Esophagus (tissue), 2 donors: ENCODE results near the gene EIF3D. TPM values are rescaled to one million over a fixed set of nuclear protein-coding genes. Genes with fewer than 3 reads are reported as not detected.

Experiments
- H3K27ac ChIP-seq, 2 donors: one replicate each; pipeline ENCODE4 v1.5.1; 2013; ENCODE audit warnings: low read depth in 2 of 2, mild to moderate bottlenecking in 2 of 2, inconsistent platforms in 1 of 2, low read length in 1 of 2, moderate library complexity in 1 of 2
- H3K27me3 ChIP-seq, 2 donors: one replicate each; pipeline ENCODE4 v1.6.1; 2013; ENCODE audit warnings: low read length in 2 of 2, control low read depth in 1 of 2, mild to moderate bottlenecking in 1 of 2; ENCODE audit not compliant: insufficient read depth in 2 of 2, control insufficient read depth in 1 of 2
- H3K36me3 ChIP-seq, 2 donors: one replicate each; pipeline ENCODE4 v1.6.1; 2013; ENCODE audit warnings: low read length in 1 of 2; ENCODE audit not compliant: control insufficient read depth in 2 of 2, insufficient read depth in 2 of 2
- H3K4me1 ChIP-seq, 2 donors: one replicate each; pipeline ENCODE4 v1.6.1; 2013; ENCODE audit warnings: low read length in 1 of 2; ENCODE audit not compliant: control insufficient read depth in 2 of 2, insufficient read depth in 2 of 2
- H3K4me3 ChIP-seq, 2 donors: one replicate each; pipeline ENCODE4 v1.5.1; 2013; ENCODE audit warnings: low read length in 2 of 2, mild to moderate bottlenecking in 2 of 2, low read depth in 1 of 2, moderate library complexity in 1 of 2
- H3K9me3 ChIP-seq, 2 donors: one replicate each; pipeline ENCODE4 v1.6.1; 2013; ENCODE audit warnings: mild to moderate bottlenecking in 2 of 2, low read depth in 1 of 2, low read length in 1 of 2, moderate library complexity in 1 of 2; ENCODE audit not compliant: control insufficient read depth in 2 of 2, insufficient read depth in 1 of 2
- WGBS, 2 donors: extraction: QIAGEN DNeasy Blood & Tissue Kit; methylation state at CpG; one replicate each; pipeline ENCODE4 v1.1.7; 2013; 5-methylcytosine and 5-hydroxymethylcytosine counted together
- polyA plus RNA-seq, 2 donors: library from polyadenylated mRNA; stranded (reverse); fragments of 200-250 nt; gene quantifications; one replicate each; pipeline ENCODE4 v1.2.3, GENCODE V29; 2013
- donor health status: healthy with polysubstance abuse.
- donor health status: Bipolar disorder and iron deficiency.

The EIF3D gene
- polyA plus RNA-seq, 2 donors = 129 to 194 TPM

GRCh38 chr22:36492109-36492508 lies 36.9 kb downstream of the EIF3D start:
- H3K9me3 ChIP-seq = peaks cover 0 to 2% of the 10 kb centered on the region in 2 donors
- peaks cover 3 to 10% of the 10 kb centered on the region in 2 donors for H3K36me3 ChIP-seq
- no peaks in the 10 kb centered on the region for H3K27me3 ChIP-seq
- 91 to 92% methylated on average over 5 of the region's 5 CpGs for WGBS, 2 donors
- no peak overlapping the region for H3K4me3 ChIP-seq
- no peak overlapping the region for H3K27ac ChIP-seq
- H3K4me1 ChIP-seq = no peaks in the 10 kb centered on the region

DNA sequence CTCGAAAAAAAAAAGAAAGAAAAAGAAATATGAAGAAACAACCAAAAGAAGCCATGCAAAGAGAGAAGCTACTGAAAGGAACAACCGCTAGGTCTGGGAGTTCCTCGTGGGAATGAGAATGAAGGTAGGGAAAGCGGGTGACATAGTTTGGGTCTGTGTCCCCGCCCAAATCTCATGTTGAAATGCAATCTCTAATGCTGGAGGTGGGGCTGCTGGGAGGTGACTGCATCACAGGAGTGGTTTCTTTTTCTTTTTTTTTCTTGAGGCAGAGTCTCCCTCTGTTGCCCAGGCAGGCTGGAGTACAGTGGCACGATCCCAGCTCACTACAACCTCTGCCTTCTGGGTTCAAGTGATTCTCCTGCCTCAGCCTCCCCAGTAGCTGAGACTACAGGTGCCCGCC lies 37.8 kb downstream of the EIF3D start:
- H3K4me3 ChIP-seq = no peak overlapping the region
- H3K9me3 ChIP-seq = peaks cover 0 to 4% of the 10 kb centered on the region in 2 donors
- 89 to 91% methylated on average over 7 of the region's 7 CpGs for WGBS, 2 donors
- H3K4me1 ChIP-seq = no peaks in the 10 kb centered on the region
- peaks cover under 1 to 7% of the 10 kb centered on the region in 2 donors for H3K36me3 ChIP-seq
- no peaks in the 10 kb centered on the region for H3K27me3 ChIP-seq
- H3K27ac ChIP-seq = no peak overlapping the region

- Histone ChIP-seq H3K4me3 (no peak overlapping the region), H3K4me1 (no peaks in the 10 kb centered on the region), H3K27me3 (no peaks in the 10 kb centered on the region), H3K36me3 (no peaks in the 10 kb centered on the region), H3K9me3 (peaks cover 0 to 4% of the 10 kb centered on the region in 2 donors), H3K27ac (no peak overlapping the region)
- WGBS, 2 donors = 85 to 91% methylated on average over 13 of the region's 13 CpGs
Measured at GRCh38 chr22:36486619-36487384, 42.2 kb downstream of the EIF3D start.

DNA sequence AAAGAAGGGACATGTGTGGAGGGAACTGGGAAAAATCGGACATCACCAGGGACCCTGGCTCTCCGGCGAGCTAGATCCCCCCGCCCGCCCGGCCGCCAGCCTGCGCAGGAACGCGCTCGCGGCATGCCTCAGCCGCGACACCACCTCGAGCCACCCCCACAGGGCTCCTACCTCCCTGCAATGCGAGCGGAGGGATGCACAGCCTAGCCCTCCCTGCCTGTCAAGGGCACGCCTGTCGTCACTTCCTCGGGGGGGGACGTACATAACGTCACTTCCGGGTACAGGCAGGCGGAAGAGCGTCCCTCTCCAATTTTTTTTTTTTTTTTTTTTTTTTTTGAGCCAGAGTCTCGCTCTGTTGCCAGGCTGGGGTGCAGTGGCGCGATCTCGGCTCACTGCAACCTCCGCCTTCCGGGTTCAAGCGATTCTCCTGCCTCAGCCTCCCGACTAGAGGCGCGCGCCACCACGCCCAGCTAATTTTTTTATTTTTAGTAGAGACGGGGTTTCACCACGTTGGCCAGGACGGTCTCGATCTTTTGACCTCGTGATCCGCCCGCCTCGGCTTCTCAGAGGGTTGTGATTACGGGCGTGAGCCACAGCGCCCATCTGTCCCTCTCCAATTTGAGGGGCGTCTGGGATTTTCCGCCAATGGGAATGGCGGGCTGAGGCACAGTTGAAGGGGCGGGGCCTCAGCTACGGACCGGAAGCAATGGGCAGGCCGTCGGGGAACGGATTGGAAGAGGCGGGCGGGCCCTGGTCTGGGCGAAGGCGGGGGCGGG lies 47.4 kb downstream of the EIF3D start, which contains the start of gene TXN2:
Gene TXN2, minus strand, starts transcription at position 248 of the 776 bp plus-strand sequence. CDS start 803 bp downstream, outside the sequence.
- Histone ChIP-seq H3K9me3 (no peaks in the 10 kb centered on the region), H3K4me3 (peak within 1 kb of the TSS; percentile 83 to 88), H3K27ac (peak within 1 kb of the TSS; percentile 93 to 95), H3K36me3 (peaks cover 2 to 4% of the 10 kb centered on the region in 2 donors), H3K4me1 (peaks cover 0 to 3% of the 10 kb centered on the region in 2 donors), H3K27me3 (no peaks in the 10 kb centered on the region)
- 1% methylated on average over 60 to 62 of the region's 62 CpGs for WGBS, 2 donors

- Histone ChIP-seq H3K4me3 (peak overlapping the region; percentile 83 to 88), H3K36me3 (peaks cover 3 to 7% of the 10 kb centered on the region in 2 donors), H3K4me1 (peaks cover 0 to 3% of the 10 kb centered on the region in 2 donors), H3K27me3 (no peaks in the 10 kb centered on the region), H3K9me3 (no peaks in the 10 kb centered on the region), H3K27ac (peak overlapping the region; percentile 93 to 95)
- 8 to 9% methylated on average over 9 of the region's 9 CpGs for WGBS, 2 donors
Measured at GRCh38 chr22:36480941-36481392, 48.0 kb downstream of the EIF3D start.

- peaks cover 0 to 3% of the 10 kb centered on the region in 2 donors for H3K4me1 ChIP-seq
- 89 to 94% methylated on average over 4 of the region's 4 CpGs for WGBS, 2 donors
- H3K4me3 ChIP-seq = no peak overlapping the region
- no peaks in the 10 kb centered on the region for H3K9me3 ChIP-seq
- no peak overlapping the region for H3K27ac ChIP-seq
- H3K27me3 ChIP-seq = no peaks in the 10 kb centered on the region
- H3K36me3 ChIP-seq = peaks cover 6 to 16% of the 10 kb centered on the region in 2 donors
Measured at GRCh38 chr22:36478966-36479365, 50.0 kb downstream of the EIF3D start.

DNA sequence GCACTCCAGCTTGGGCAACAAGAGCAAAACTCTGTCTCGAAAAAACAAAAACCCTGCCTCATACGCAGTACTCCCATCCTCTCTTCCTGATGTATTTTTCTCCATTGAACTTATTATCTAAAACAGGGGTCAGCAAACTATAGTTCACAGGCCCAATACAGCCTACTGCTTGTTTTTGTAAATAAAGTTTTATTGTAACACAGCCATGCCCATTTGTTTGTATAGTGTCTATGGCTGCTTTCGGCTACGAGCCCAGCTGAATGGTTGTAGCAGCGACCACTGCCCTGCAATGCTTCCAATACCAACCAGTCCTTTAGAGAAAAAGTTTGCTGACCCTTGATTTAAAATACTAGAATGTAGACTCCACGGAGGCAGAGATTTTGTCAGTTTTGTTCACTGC lies 53.6 kb downstream of the EIF3D start:
- H3K4me1 ChIP-seq = peaks cover 0 to 2% of the 10 kb centered on the region in 2 donors
- WGBS, 2 donors = 96 to 97% methylated on average over 6 of the region's 6 CpGs
- H3K27ac ChIP-seq = no peak overlapping the region
- H3K4me3 ChIP-seq = no peak overlapping the region
- no peaks in the 10 kb centered on the region for H3K9me3 ChIP-seq
- H3K27me3 ChIP-seq = no peaks in the 10 kb centered on the region
- peaks cover 6 to 30% of the 10 kb centered on the region in 2 donors for H3K36me3 ChIP-seq

- Histone ChIP-seq H3K4me3 (no peak overlapping the region), H3K9me3 (no peaks in the 10 kb centered on the region), H3K4me1 (peaks cover 2 to 5% of the 10 kb centered on the region in 2 donors), H3K27ac (peak overlapping the region; percentile 29 to 83), H3K27me3 (no peaks in the 10 kb centered on the region), H3K36me3 (peaks cover 6 to 30% of the 10 kb centered on the region in 2 donors)
- WGBS, 2 donors = 71 to 74% methylated on average over 13 of the region's 13 CpGs
Measured at GRCh38 chr22:36472689-36473088, 56.3 kb downstream of the EIF3D start.

DNA sequence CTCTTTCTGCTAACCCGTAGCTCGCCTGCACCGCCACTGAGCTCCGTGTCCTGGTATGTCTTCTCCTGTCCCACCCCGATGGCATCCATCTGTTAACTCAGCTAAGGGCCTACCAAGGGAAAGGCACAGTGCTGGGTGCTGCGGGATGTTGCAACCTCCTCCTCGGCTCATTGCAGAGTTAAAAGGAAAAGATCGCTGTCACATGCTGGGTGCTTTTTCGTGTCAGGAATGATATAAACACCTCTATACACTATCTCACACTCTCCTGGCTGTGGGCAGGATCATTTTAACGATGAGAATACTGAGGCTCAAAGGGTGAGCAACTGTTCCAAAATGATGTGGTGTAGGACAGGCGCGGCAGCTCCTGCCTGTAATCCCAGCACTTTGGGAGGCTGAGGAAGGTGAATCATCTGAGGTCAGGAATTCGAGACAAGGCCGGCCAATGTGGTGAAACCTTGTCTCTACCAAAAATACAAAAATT lies 57.6 kb downstream of the EIF3D start:
- Histone ChIP-seq H3K9me3 (no peaks in the 10 kb centered on the region), H3K4me1 (peaks cover 2 to 5% of the 10 kb centered on the region in 2 donors), H3K27me3 (no peaks in the 10 kb centered on the region), H3K27ac (peak overlapping the region; percentile 54 to 83), H3K36me3 (peaks cover 3 to 28% of the 10 kb centered on the region in 2 donors), H3K4me3 (no peak overlapping the region)
- WGBS, 2 donors = 67 to 73% methylated on average over 14 of the region's 14 CpGs
